ENCODE results near the gene TIMP2. TPM values are rescaled to one million over a fixed set of nuclear protein-coding genes. Genes with fewer than 3 reads are reported as not detected.

The TIMP2 gene
- total and polyA plus RNA-seq, 2 experiments from 2014 or later, result 103 to 587 TPM

GRCh38 chr17:78819806-78820792 is 105.1 kb downstream of the TIMP2 start:
- 95 to 96% methylated on average over 18 of the region's 18 CpGs for WGBS, 2 experiments (ENCODE audit: low coverage in 1 of 2, low lambda C conversion rate in 2 of 2, missing lambda C conversion rate in 2 of 2)
- no peaks in the 10 kb centered on the region for H3K27me3 ChIP-seq (replicated peaks; ENCODE audit: insufficient read depth)
- no peak overlapping the region for H3K9ac ChIP-seq

GRCh38 chr17:78819402-78819801 is 105.8 kb downstream of the TIMP2 start:
- peaks cover 54% of the 10 kb centered on the region for H3K36me3 ChIP-seq (ENCODE audit: low read depth)

More at GRCh38 chr17:78819806-78820792, 105.1 kb downstream of the TIMP2 start:
- TF ChIP-seq EZH2phosphoT487 (IDR thresholded peaks at IDR 0.05; ENCODE audit: insufficient read depth, low read depth) (no peak), EZH2 (IDR thresholded peaks at IDR 0.05; ENCODE audit: insufficient read depth, poor library complexity, severe bottlenecking) (no peak)
- H3F3A ChIP-seq (ENCODE audit: insufficient read depth), result peaks cover 21% of the 10 kb centered on the region
- H3K27ac ChIP-seq, result no peak overlapping the region
- peaks cover 57% of the 10 kb centered on the region for H3K36me3 ChIP-seq (ENCODE audit: low read depth)
- no peak for DNase-seq
- peaks cover 49% of the 10 kb centered on the region for H3K79me2 ChIP-seq (ENCODE audit: insufficient read depth)
- no peaks in the 10 kb centered on the region for H3K9me3 ChIP-seq (ENCODE audit: low read depth)
- in situ Hi-C loops (cut with MboI), result no loop called here
- no peaks in the 10 kb centered on the region for H3K9me2 ChIP-seq (ENCODE audit: insufficient read depth)
- peaks cover 14% of the 10 kb centered on the region for H3K4me1 ChIP-seq (ENCODE audit: insufficient read depth)
- no peak overlapping the region for H3K4me3 ChIP-seq
- H2AFZ ChIP-seq, result no peak overlapping the region
- H4K20me1 ChIP-seq (ENCODE audit: insufficient read depth), result no peaks in the 10 kb centered on the region
- no peak overlapping the region for H3K4me2 ChIP-seq (ENCODE audit: unreplicated experiment)

GRCh38 chr17:78818932-78819331 is 106.3 kb downstream of the TIMP2 start:
- no peak for DNase-seq
- Histone ChIP-seq H3K9ac (no peak overlapping the region), H3K27me3 (replicated peaks; ENCODE audit: insufficient read depth) (no peaks in the 10 kb centered on the region), H3K4me2 (ENCODE audit: unreplicated experiment) (no peak overlapping the region), H3K27ac (no peak overlapping the region), H3F3A (ENCODE audit: insufficient read depth) (peaks cover 12% of the 10 kb centered on the region), H4K20me1 (ENCODE audit: insufficient read depth) (no peaks in the 10 kb centered on the region), H2AFZ (no peak overlapping the region), H3K79me2 (ENCODE audit: insufficient read depth) (peaks cover 38% of the 10 kb centered on the region), H3K9me3 (ENCODE audit: low read depth) (no peaks in the 10 kb centered on the region), H3K36me3 (ENCODE audit: low read depth) (peaks cover 57% of the 10 kb centered on the region), H3K4me3 (no peak overlapping the region), H3K4me1 (ENCODE audit: insufficient read depth) (peaks cover 14% of the 10 kb centered on the region), H3K9me2 (ENCODE audit: insufficient read depth) (no peaks in the 10 kb centered on the region)
- 76 to 80% methylated on average over 6 of the region's 6 CpGs for WGBS, 2 experiments (ENCODE audit: low coverage in 1 of 2, low lambda C conversion rate in 2 of 2, missing lambda C conversion rate in 2 of 2)
- in situ Hi-C loops (cut with MboI), result no loop called here
- TF ChIP-seq EZH2 (IDR thresholded peaks at IDR 0.05; ENCODE audit: insufficient read depth, poor library complexity, severe bottlenecking) (no peak), EZH2phosphoT487 (IDR thresholded peaks at IDR 0.05; ENCODE audit: insufficient read depth, low read depth) (no peak)

More at GRCh38 chr17:78819402-78819801, 105.8 kb downstream of the TIMP2 start:
- H3K27me3 ChIP-seq (replicated peaks; ENCODE audit: insufficient read depth), result no peaks in the 10 kb centered on the region
- H3K9me2 ChIP-seq (ENCODE audit: insufficient read depth), result no peaks in the 10 kb centered on the region
- H3K4me2 ChIP-seq (ENCODE audit: unreplicated experiment), result no peak overlapping the region
- H4K20me1 ChIP-seq (ENCODE audit: insufficient read depth), result no peaks in the 10 kb centered on the region
- H3K4me3 ChIP-seq, result no peak overlapping the region
- WGBS, 2 experiments (ENCODE audit: low coverage in 1 of 2, low lambda C conversion rate in 2 of 2, missing lambda C conversion rate in 2 of 2), result 82% methylated on average over 8 of the region's 8 CpGs
- in situ Hi-C loops (cut with MboI), result no loop called here
- no peak overlapping the region for H2AFZ ChIP-seq
- peaks cover 14% of the 10 kb centered on the region for H3K4me1 ChIP-seq (ENCODE audit: insufficient read depth)
- no peaks in the 10 kb centered on the region for H3K9me3 ChIP-seq (ENCODE audit: low read depth)
- TF ChIP-seq EZH2 (IDR thresholded peaks at IDR 0.05; ENCODE audit: insufficient read depth, poor library complexity, severe bottlenecking) (no peak), EZH2phosphoT487 (IDR thresholded peaks at IDR 0.05; ENCODE audit: insufficient read depth, low read depth) (no peak)
- H3F3A ChIP-seq (ENCODE audit: insufficient read depth), result peaks cover 17% of the 10 kb centered on the region
- no peak overlapping the region for H3K9ac ChIP-seq
- no peak for DNase-seq
- H3K79me2 ChIP-seq (ENCODE audit: insufficient read depth), result peaks cover 42% of the 10 kb centered on the region
- H3K27ac ChIP-seq, result no peak overlapping the region

GRCh38 chr17:78818152-78818846 is 106.9 kb downstream of the TIMP2 start:
- in situ Hi-C loops (cut with MboI), result no loop called here

More at GRCh38 chr17:78818152-78818846, 106.9 kb downstream of the TIMP2 start:
- Histone ChIP-seq H3K4me2 (ENCODE audit: unreplicated experiment) (no peak overlapping the region), H3K36me3 (ENCODE audit: low read depth) (peaks cover 60% of the 10 kb centered on the region), H2AFZ (no peak overlapping the region), H3K4me3 (no peak overlapping the region), H3K27me3 (replicated peaks; ENCODE audit: insufficient read depth) (no peaks in the 10 kb centered on the region), H3K79me2 (ENCODE audit: insufficient read depth) (peaks cover 36% of the 10 kb centered on the region), H3K9ac (no peak overlapping the region), H3F3A (ENCODE audit: insufficient read depth) (peaks cover 6% of the 10 kb centered on the region), H3K9me3 (ENCODE audit: low read depth) (no peaks in the 10 kb centered on the region), H4K20me1 (ENCODE audit: insufficient read depth) (no peaks in the 10 kb centered on the region), H3K9me2 (ENCODE audit: insufficient read depth) (no peaks in the 10 kb centered on the region), H3K27ac (no peak overlapping the region), H3K4me1 (ENCODE audit: insufficient read depth) (peaks cover 12% of the 10 kb centered on the region)
- no peak for TF ChIP-seq EZH2phosphoT487 (IDR thresholded peaks at IDR 0.05; ENCODE audit: insufficient read depth, low read depth)
- TF ChIP-seq EZH2 (IDR thresholded peaks at IDR 0.05; ENCODE audit: insufficient read depth, poor library complexity, severe bottlenecking), result no peak
- WGBS, 2 experiments (ENCODE audit: low coverage in 1 of 2, low lambda C conversion rate in 2 of 2, missing lambda C conversion rate in 2 of 2), result 81 to 83% methylated on average over 19 of the region's 19 CpGs
- DNase-seq, result no peak

All from GM23248 (cell line).